Measurements from ENCODE around the gene ANO1.

Gene ANO1

GRCh38 chr11:70080763-70081162 is 2.6 kb downstream of the ANO1 start:
- TF ChIP-seq, protein P1, sequence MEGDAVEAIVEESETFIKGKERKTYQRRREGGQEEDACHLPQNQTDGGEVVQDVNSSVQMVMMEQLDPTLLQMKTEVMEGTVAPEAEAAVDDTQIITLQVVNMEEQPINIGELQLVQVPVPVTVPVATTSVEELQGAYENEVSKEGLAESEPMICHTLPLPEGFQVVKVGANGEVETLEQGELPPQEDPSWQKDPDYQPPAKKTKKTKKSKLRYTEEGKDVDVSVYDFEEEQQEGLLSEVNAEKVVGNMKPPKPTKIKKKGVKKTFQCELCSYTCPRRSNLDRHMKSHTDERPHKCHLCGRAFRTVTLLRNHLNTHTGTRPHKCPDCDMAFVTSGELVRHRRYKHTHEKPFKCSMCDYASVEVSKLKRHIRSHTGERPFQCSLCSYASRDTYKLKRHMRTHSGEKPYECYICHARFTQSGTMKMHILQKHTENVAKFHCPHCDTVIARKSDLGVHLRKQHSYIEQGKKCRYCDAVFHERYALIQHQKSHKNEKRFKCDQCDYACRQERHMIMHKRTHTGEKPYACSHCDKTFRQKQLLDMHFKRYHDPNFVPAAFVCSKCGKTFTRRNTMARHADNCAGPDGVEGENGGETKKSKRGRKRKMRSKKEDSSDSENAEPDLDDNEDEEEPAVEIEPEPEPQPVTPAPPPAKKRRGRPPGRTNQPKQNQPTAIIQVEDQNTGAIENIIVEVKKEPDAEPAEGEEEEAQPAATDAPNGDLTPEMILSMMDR (IDR thresholded peaks at IDR 0.05) = no peak
- TF ChIP-seq ZFX (IDR thresholded peaks at IDR 0.05; ENCODE audit: borderline replicate concordance) = no peak
- H3K27ac ChIP-seq = no peak overlapping the region

- no peak for TF ChIP-seq ZFX (IDR thresholded peaks at IDR 0.05; ENCODE audit: borderline replicate concordance)
- TF ChIP-seq, protein P1 (IDR thresholded peaks at IDR 0.05) = peak; percentile 29
- no peak overlapping the region for H3K27ac ChIP-seq
These were observed 4.7 kb downstream of the ANO1 start for GRCh38 chr11:70082829-70083228.

DNA sequence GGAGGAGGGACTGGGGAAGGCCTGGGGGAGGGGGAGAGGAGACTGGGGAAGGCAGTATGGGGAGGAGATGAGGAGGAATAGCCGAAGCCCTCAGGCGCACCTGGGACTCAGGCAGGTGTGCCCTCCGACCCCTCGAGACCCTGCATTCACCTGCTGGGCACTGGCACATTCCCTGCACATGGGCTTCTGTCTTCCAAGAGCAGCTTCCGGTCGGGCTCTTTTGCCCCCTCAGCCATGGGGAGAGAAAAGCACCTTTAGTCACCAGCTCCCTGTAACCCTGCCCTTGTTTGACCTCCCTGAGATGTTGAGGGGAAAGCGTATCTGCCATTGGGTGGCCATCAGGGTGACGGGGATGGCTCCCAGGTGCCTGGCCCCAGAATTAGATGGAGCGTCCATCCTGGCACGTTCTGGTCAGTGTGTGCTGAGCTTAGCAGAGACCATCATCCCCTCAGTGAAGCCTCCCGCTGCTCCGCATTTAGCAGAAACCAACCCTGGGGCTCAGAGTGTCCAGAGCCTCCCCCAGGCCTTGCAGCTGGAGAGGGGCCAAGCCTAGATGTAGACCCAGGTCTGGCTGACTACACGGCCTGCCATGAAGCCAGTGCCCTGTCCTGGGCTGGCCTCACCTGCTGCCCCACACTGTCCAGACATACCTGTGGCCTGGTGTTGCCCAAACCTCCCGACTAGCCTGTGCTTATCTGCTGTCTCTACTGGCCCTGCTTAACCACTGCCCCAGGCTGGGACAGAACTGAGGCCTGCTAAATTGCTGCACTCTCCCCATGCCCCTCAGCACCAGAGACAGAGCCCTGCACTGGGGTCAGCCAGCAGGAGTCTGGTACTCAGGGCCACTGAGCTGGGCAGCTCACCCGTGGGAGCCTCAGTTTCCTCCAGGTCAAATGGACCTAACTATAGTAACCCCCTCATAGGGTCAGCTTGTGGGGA is 6.2 kb downstream of the ANO1 start:
- TF ChIP-seq, protein P1 (IDR thresholded peaks at IDR 0.05) = no peak
- H3K27ac ChIP-seq = no peak overlapping the region

DNA sequence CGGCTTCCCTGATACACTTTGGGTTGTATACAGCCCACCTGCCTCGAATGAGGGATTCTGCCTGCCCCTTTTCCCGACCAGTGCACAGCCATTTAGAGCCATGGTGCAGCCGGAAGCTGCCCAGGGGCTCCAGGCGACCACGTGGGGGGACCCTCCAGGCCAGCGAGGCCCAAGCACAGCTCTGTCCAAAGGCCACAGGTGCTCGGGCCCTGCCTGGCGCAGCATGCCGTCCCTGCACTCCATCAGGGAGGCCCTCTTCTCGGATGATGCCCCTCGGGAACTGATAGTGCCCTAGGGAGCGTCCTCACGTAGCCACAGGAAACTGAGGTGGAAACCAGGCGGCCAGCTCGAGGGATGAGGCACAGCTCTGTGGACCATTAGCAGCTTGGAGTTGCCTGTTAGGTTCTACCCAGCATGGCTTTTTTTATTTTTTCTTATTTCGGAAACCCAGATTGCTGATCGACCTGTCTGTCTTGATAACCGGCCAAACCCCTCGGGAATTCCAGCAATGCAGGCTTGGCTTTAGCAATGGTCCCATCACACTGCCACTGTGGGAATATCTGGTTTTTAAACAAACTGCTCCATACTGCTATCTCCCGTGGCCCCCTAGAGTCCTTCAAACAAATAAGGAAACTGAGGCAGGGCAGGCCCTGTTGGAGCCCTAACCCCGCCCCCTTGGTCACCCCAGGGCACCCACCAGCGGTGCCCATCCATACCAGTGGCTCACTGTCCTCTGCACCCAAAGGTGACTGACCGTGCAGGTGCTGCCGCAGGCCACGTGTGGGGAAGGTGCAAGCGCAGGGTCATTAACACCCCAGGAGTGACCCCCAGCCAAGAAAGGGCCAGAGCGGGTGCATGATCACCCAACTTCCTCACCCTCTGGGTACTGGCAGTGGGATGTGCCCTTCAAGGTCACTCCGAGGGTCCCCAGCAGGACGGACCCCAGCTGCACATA is 8.0 kb downstream of the ANO1 start:
- no peak for TF ChIP-seq ZFX (IDR thresholded peaks at IDR 0.05; ENCODE audit: borderline replicate concordance)
- TF ChIP-seq, protein P1 (IDR thresholded peaks at IDR 0.05) = no peak
- H3K27ac ChIP-seq = no peak overlapping the region

DNA sequence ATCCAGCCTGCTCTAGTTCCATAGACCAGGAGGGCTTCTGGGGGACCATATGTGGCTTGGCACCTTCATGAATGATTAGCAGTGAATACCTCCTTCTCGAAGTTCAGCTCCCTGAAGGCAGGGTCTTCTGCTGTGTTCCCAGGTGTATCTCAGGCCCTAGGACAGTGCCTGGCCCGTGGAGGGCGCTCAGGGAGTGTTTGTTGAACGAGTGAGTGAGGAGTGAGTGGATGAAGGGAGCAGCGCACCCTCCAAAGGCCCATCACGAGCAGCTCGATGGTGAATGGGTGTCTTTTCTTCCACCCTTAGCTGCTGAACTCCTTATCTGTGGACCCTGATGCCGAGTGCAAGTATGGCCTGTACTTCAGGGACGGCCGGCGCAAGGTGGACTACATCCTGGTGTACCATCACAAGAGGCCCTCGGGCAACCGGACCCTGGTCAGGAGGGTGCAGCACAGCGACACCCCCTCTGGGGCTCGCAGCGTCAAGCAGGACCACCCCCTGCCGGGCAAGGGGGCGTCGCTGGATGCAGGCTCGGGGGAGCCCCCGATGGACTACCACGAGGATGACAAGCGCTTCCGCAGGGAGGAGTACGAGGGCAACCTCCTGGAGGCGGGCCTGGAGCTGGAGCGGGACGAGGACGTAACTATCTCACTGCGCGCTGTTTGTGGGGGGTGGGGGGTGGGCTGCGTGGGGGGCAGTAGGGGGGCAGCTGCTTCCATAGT is 9.5 kb downstream of the ANO1 start:
- TF ChIP-seq ZFX (IDR thresholded peaks at IDR 0.05; ENCODE audit: borderline replicate concordance) = no peak
- TF ChIP-seq, protein P1 (IDR thresholded peaks at IDR 0.05) = no peak
- H3K27ac ChIP-seq = no peak overlapping the region

GRCh38 chr11:70088735-70089250 is 10.7 kb downstream of the ANO1 start:
- H3K27ac ChIP-seq = no peak overlapping the region
- TF ChIP-seq, protein P1 (IDR thresholded peaks at IDR 0.05) = no peak
- TF ChIP-seq ZFX (IDR thresholded peaks at IDR 0.05; ENCODE audit: borderline replicate concordance) = no peak
